Large intestine (tissue), 3 donors: ENCODE data around the gene LHPP. TPM values are rescaled to one million over a fixed set of nuclear protein-coding genes. Genes with fewer than 3 reads are reported as not detected.

Experiments
- DNase-seq, 2 donors: peaks; one replicate each; pipeline versions ENCODE4 v3.0.0 to v3.0.0-alpha.2; 2013
- H3K27ac ChIP-seq: one replicate; pipeline ENCODE4 v1.5.1; 2013; ENCODE audit warnings: low read length
- H3K27me3 ChIP-seq: 2 replicates; pipeline ENCODE4 v1.6.1; 2013; ENCODE audit warnings: low read length; ENCODE audit not compliant: control insufficient read depth, insufficient read depth
- H3K36me3 ChIP-seq: 2 replicates; pipeline ENCODE4 v1.6.1; 2013; ENCODE audit warnings: low read length; ENCODE audit not compliant: control insufficient read depth, insufficient read depth
- H3K4me1 ChIP-seq: one replicate; pipeline ENCODE4 v1.6.1; 2013; ENCODE audit warnings: low read length; ENCODE audit not compliant: control insufficient read depth, insufficient read depth
- H3K4me3 ChIP-seq: one replicate; pipeline ENCODE4 v1.5.1; 2013; ENCODE audit warnings: low read length
- H3K9me3 ChIP-seq: one replicate; pipeline ENCODE4 v1.6.1; 2013; ENCODE audit warnings: mild to moderate bottlenecking, low read depth, low read length, moderate library complexity; ENCODE audit not compliant: control insufficient read depth
- WGBS: methylation state at CpG from one replicate; pipeline ENCODE4 v1.1.5; 2013; ENCODE audit warnings: low lambda C conversion rate; ENCODE audit not compliant: insufficient coverage; 5-methylcytosine and 5-hydroxymethylcytosine counted together
- polyA plus RNA-seq: library from polyadenylated mRNA; unstranded; fragments of 120-200 nt; gene quantifications from one replicate; pipeline ENCODE4 v1.2.1, GENCODE V29; 2013

Gene LHPP
- polyA plus RNA-seq, 1 donor, result 40.7 TPM

DNA sequence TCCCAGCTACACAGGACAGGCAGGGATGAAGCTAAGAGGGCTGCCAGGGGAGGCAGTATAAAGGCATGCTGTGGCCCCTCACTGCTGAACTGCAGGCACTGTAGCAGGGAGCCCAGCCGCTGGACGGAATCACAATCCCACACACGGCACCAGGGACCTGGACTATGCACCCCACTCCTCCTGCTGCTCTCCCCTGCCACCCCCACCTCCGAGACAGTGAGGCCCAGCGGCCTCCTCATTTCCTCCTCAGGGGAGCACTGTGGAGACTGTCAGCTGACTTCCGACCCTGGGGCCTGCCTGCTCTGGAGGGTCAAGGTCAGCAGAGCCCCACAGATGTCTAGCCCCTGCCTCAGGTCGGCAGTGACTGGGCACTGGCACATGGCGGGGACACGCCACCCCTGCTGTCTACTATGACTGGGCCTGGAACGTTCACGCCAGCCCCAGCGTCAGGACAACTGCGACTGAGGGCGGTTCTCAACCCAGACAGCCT is 189.8 kb downstream of the LHPP start:
- DNase-seq, result peak; percentile 70 to 82
- no CpG with 5 or more reads among the region's 14 CpGs for WGBS
- no peaks in the 10 kb centered on the region for H3K27me3 ChIP-seq
- peak overlapping the region; percentile 78 for H3K27ac ChIP-seq
- H3K9me3 ChIP-seq, result no peaks in the 10 kb centered on the region
- peaks cover 31% of the 10 kb centered on the region for H3K36me3 ChIP-seq
- H3K4me1 ChIP-seq, result peaks cover 68% of the 10 kb centered on the region
- H3K4me3 ChIP-seq, result no peak overlapping the region

DNA sequence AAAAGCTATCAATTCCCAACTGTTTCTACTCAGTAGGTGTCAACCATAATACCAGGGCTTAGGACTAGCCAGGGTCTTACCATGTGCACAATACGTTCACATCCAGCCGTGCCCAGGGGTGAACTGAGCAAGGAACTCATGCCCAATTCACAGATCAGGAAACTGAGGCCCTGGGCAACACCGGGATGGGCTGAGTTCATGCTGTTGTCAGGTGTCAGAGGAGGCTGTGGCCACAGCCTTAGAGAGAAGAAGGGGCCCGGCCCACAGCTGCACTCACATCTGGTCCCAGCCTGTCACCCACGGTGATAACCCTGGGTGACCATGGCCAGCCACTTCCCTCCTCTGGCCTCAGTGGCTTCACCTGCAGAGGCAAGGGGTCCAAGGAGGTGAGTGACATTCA is 190.6 kb downstream of the LHPP start:
- H3K27ac ChIP-seq, result peak overlapping the region; percentile 78
- H3K9me3 ChIP-seq, result no peaks in the 10 kb centered on the region
- no peak overlapping the region for H3K4me3 ChIP-seq
- WGBS, result no CpG with 5 or more reads among the region's 5 CpGs
- H3K36me3 ChIP-seq, result peaks cover 30% of the 10 kb centered on the region
- no peak for DNase-seq
- H3K4me1 ChIP-seq, result peaks cover 60% of the 10 kb centered on the region
- H3K27me3 ChIP-seq, result no peaks in the 10 kb centered on the region

DNA sequence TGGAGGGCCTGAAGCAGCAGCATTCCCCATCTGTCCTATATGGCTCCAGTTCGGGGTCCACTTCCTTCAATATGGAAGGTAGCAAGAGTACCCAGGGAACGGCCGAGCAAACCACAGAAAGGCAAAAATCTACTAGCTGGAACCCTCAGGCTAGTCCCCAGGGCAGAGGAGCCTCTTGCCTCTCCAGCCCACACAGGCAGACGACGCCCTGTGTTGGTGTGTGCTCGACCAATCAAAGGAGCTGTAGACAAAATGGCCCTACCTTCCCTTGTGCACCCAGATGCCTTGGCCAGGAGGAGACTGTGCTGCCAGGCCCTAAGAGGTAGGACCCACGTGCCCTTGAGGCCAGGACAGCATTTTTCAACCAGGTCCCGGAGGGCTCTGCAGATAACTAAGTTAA is 191.1 kb downstream of the LHPP start:
- Histone ChIP-seq H3K4me1 (peaks cover 55% of the 10 kb centered on the region), H3K9me3 (no peaks in the 10 kb centered on the region), H3K4me3 (no peak overlapping the region), H3K27me3 (no peaks in the 10 kb centered on the region), H3K27ac (no peak overlapping the region), H3K36me3 (peaks cover 32% of the 10 kb centered on the region)
- WGBS, result no CpG with 5 or more reads among the region's 8 CpGs
- no peak for DNase-seq

DNA sequence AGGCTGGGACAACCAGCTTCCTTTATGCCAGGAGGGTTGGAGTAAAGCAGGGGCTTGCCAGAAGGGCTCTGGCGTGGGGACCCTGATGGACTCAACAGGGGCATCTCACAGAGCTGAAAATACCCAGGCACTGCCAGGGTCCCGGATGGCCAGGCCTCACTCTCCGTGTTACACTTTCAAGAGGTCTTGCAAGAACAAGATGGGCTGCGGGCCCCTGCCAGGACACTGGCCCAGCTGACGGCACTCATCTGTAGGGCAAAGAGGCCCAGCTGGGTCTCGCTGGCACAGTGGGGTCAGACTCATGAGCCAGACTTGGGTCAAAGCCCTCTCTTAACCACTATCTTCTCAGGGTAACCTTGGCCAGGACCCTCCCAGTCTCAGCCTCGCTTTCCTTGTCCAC is 191.7 kb downstream of the LHPP start:
- Histone ChIP-seq H3K27ac (no peak overlapping the region), H3K9me3 (no peaks in the 10 kb centered on the region), H3K4me3 (no peak overlapping the region), H3K4me1 (peaks cover 49% of the 10 kb centered on the region), H3K36me3 (peaks cover 37% of the 10 kb centered on the region), H3K27me3 (no peaks in the 10 kb centered on the region)
- WGBS, result no CpG with 5 or more reads among the region's 7 CpGs
- DNase-seq, result no peak

DNA sequence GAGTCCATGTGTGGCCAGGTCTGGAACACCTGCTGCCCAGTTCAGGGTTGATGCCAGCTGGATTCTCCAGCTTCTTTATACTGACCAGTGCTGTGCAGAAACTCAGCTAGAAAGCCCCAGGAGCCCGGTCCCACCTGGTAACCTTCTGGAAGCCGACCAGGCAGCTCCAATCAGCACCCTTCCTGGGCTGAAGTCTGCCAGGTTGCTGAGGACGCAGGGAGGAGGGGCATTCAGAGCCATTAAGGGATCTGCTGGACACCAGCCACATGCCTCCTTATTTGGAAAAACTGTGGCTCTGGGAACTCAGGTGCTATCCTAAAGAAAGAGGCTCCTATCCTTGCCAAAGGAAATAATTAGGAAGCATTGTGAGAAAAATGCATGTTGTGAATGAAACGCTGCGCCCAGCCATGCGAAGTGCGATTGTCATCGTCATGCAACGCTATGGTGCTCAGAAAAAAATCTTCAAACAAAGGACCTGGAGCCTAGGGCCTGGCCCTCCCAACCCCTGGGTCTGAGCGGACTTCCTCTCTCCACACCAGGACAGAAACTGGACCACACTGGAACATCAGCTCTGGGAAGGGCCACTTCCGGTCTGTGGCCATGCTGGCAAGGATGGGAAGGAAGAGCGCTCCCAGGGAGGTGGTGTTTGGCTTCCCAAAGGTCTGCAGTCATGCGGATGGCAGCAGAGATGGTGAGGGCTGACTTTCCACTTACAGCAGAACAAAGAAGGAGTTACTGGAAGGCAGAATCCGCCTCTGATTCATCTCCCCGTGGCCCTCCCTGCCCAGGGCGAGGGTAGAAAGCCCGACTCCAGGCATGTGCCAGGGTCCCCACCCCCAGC is 192.4 kb downstream of the LHPP start:
- no peak for DNase-seq
- WGBS, result 100% methylated on average over 4 of the region's 17 CpGs
- H3K27me3 ChIP-seq, result no peaks in the 10 kb centered on the region
- H3K27ac ChIP-seq, result no peak overlapping the region
- peaks cover 43% of the 10 kb centered on the region for H3K4me1 ChIP-seq
- H3K36me3 ChIP-seq, result peaks cover 38% of the 10 kb centered on the region
- H3K4me3 ChIP-seq, result no peak overlapping the region
- H3K9me3 ChIP-seq, result no peaks in the 10 kb centered on the region

DNA sequence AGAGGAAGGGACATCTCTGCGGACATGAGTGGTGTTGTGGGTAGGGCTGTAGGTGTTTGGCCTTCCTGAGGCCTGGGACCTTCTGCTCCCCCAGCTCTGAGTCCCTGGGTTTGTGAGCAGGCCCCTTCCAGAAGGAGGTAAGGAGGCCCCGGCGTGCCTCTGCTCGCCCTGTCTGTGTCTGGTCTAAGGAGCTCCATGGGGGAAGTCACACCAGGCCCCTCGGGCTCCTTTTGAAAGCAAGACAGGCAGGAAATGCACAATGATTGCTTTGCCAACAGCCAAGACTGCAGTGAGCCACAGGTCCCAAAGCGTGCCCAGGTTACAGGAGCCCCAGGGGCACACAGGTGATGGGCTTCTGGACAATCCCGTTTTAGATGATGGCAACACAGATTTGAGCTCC is 193.1 kb downstream of the LHPP start:
- Histone ChIP-seq H3K27me3 (no peaks in the 10 kb centered on the region), H3K4me3 (no peak overlapping the region), H3K36me3 (peaks cover 38% of the 10 kb centered on the region), H3K9me3 (no peaks in the 10 kb centered on the region), H3K4me1 (peaks cover 36% of the 10 kb centered on the region), H3K27ac (no peak overlapping the region)
- no CpG with 5 or more reads among the region's 7 CpGs for WGBS
- DNase-seq, result no peak

DNA sequence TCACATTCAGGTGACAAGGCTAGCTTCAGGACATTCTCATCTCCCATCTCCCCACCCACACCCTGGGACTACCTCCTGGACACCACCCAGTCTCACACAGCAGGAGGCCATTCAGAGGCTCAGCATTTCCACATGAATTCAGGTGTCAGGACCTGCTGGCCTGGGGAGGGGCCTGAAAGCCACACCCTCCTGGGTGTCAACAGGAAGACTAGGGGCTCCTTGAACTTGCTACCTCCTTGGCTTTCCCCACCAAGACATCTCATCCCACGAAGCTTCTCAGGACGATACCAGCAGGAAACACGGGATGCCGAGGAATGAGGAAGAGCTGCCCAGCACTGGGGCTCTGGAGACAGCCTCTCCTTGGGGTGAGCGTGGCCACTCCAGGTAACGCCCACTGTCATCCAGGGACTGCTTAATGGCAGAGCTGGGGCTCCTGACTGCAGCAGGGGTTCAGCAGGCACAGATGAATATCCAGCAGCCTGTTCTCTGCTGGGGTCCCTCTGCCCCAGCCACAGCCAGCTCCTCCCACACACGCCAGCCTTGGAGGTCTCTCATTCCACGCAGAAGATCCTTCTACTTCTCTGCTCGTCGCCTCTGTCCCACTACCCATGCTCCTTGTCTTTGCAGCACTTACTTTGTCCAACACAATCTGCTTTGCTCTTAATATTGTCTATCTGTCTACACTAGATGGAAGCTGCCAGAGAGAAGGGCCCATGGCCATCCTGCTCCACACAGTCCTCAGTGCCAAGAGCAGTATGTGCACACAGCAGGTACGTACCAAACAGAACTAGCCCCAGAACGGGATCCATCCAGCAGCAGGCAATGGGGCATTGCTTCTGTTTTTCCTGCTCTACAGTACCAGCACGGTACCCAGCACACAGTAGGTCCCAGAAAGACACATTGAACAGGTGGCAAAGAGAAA is 193.8 kb downstream of the LHPP start:
- Histone ChIP-seq H3K4me3 (no peak overlapping the region), H3K36me3 (peaks cover 43% of the 10 kb centered on the region), H3K4me1 (peaks cover 28% of the 10 kb centered on the region), H3K27ac (no peak overlapping the region), H3K9me3 (no peaks in the 10 kb centered on the region), H3K27me3 (no peaks in the 10 kb centered on the region)
- DNase-seq, result no peak
- no CpG with 5 or more reads among the region's 13 CpGs for WGBS

DNA sequence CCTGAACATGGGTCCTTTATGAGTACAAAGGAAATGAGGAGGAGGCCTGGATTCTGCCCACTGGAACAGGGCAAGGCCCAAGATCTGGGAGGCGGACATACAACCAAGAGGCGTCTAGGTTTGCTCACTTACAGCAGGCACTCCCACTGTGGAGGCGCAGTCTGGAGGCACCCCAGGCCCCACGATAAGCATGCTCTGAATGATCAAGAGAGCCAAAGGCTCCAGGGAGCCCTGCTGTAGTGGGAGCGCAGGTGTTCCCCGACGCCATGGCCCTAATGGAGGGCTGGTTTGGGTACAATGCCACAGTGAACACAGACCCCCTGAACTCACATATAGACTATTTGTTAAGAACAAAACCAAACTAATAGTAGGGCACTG is 194.5 kb downstream of the LHPP start:
- Histone ChIP-seq H3K9me3 (no peaks in the 10 kb centered on the region), H3K27ac (no peak overlapping the region), H3K27me3 (no peaks in the 10 kb centered on the region), H3K4me3 (no peak overlapping the region), H3K4me1 (peaks cover 22% of the 10 kb centered on the region), H3K36me3 (peaks cover 49% of the 10 kb centered on the region)
- no CpG with 5 or more reads among the region's 7 CpGs for WGBS
- no peak for DNase-seq

DNA sequence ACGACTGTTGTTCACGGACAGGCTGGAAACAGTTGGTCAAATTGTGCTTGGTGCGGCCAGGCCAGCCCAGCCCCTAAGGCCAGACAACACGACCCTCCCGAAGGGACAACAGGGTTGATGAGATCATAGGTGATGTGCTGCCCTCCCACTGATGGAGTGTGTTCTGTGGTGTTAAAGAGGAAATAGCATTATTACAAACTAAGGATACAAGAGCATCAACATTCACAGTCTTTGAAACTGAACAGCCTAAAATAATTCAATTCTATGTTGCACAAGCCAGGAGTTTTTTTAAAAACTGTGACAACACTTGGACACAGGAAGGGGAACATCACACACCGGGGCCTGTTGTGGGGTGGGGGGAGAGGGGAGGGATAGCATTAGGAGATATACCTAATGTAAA is 194.9 kb downstream of the LHPP start:
- Histone ChIP-seq H3K9me3 (no peaks in the 10 kb centered on the region), H3K4me3 (no peak overlapping the region), H3K27me3 (no peaks in the 10 kb centered on the region), H3K4me1 (peaks cover 18% of the 10 kb centered on the region), H3K36me3 (peaks cover 52% of the 10 kb centered on the region), H3K27ac (no peak overlapping the region)
- no peak for DNase-seq
- no CpG with 5 or more reads among the region's 6 CpGs for WGBS

DNA sequence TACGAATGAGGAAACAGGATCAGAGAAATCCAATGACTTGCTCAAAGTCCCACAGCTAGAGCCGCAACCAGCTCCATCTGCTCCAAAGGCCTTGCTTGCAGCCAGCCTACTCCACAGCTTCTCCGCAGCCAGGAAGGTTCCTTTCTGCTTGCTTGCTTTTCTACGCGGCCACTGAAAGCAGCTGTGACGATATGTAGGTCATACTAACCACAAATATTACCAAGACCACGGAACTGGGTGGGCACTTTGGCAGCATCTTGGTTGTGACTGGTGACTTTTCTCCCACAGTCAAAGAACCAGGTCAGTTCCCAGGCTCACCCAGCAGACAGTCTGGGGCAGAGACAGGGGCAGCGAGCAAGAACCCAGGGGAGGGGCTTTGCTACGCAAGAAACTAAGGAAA is 196.2 kb downstream of the LHPP start:
- Histone ChIP-seq H3K27me3 (no peaks in the 10 kb centered on the region), H3K9me3 (no peaks in the 10 kb centered on the region), H3K27ac (no peak overlapping the region), H3K36me3 (peaks cover 49% of the 10 kb centered on the region), H3K4me1 (peaks cover 9% of the 10 kb centered on the region), H3K4me3 (no peak overlapping the region)
- WGBS, result no CpG with 5 or more reads among the region's 9 CpGs
- no peak for DNase-seq
